Colon (tissue), 2 donors: ENCODE results near the gene PARP8.
"Not testable (repeated sequence)": the region's sequence is repeated elsewhere in the genome, so short reads cannot be mapped to it uniquely, and the experiment has no call there.

Experiments used
- FAIRE-seq: peaks from 2 replicates; lab custom pipeline; 2012; peaks lifted over from hg19 to GRCh38; lab: Jason Lieb, UNC
- donor health status: control.
- donor health status: control.

The PARP8 gene

GRCh38 chr5:50666261-50667022 lies at the start of gene PARP8:
TSS of gene PARP8 (plus strand) at chr5:50666637. CDS start at chr5:50667096, 459 bp downstream.
- no peak for FAIRE-seq

- no peak for FAIRE-seq
These were observed 42.8 kb upstream of the PARP8 start for GRCh38 chr5:50623666-50624065.

GRCh38 chr5:50634866-50635265 lies 31.6 kb upstream of the PARP8 start:
- FAIRE-seq = not testable (repeated sequence)

GRCh38 chr5:50637576-50637975 lies 28.9 kb upstream of the PARP8 start:
- FAIRE-seq = not testable (repeated sequence)

GRCh38 chr5:50646591-50646990 lies 19.8 kb upstream of the PARP8 start:
- FAIRE-seq = no peak

DNA sequence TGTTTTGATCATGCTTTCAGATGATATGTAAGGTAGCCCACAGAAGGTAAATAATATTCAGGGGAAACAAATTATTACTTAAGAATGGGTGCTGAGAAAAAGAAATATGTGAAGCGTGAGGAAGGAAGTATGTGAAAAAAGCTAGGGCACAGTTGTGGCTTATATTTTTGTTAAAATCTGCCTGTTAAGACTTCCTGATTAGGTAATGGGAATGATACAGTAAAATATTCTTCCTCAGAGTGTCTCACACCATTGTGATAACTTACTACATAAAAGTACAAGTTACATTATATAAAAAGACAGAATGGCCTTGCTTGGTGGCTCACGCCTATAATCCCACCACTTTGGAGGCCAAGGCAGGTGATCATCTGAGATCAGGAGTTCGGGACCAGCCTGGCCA lies 18.7 kb upstream of the PARP8 start:
- FAIRE-seq = no peak

DNA sequence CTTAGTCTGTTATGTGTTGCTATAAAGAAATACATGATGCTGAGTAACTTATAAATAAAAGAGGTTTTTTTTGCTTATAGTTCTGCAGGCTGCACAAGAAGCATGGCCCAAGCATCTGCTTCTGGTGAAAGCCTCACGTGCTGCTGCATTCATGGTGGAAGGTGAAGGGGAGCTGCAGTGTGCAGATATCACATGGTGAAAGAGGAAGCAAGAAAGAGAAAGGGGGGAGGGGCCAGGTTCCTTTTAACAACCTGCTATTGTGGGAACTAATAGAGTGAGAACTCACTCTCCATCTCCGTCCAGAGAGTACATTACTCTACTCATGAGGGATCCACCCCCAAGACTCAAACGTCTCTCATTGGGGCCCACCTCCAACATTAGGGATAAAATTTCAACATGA lies 12.5 kb upstream of the PARP8 start:
- FAIRE-seq = no peak

DNA sequence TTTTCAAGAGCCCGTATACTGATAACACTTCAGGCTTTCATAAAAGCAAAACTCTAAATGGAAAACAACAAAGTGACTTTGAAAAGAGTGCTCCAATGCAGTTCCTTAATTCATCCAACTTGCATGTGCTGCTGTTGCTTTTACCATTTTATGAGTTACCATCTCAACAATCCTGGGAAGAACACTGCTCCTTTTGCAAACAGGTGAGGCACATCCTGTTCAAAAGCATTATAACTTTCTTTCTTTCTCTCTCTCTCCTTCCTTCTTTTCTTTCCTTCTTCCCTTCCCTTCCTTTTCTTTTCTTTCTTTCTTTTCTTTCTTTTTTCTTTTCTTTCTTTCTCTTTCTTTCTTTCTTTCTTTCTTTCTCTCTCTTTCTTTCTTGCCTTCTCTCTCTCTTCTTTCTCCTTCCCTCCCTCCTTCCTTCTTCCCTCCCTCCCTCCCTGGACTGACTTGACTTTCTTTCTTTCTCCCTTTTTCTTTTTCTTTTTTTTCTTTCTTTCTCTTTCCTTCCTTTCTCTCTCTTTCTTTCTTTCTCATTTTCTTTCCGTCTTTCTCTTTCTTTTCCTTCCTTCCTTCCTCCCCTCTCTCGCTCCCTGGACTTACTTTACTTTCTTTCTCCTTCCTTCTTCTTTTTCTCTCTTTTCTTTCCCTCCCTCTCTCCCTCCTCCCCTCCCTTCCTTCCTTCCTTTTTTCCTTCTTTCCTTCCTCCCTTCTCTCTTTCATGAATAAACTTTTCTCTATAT lies 11.2 kb upstream of the PARP8 start:
- FAIRE-seq = no peak

GRCh38 chr5:50655810-50656205 lies 10.6 kb upstream of the PARP8 start:
- FAIRE-seq = no peak

DNA sequence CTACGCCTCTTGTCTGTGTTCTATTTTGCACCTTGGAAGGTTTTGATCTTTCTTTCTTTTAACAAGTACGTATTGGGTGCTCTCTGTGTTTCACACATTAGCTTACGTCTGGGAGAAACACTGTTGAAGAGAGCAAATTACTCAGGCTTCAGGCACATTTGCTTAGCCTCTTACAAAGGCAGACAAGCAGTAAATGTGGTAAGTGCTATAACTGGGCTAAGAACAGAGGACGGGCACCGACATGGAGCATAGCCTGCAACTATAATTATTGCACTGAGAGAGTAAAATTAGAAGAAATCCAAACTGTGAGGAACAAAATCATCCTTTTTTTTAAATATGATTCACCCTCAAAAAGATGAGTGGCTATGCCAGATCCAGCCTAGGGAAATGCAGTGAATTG lies 9.4 kb upstream of the PARP8 start:
- FAIRE-seq = no peak

- FAIRE-seq = no peak
These were observed 8.2 kb upstream of the PARP8 start for GRCh38 chr5:50658246-50658645.

DNA sequence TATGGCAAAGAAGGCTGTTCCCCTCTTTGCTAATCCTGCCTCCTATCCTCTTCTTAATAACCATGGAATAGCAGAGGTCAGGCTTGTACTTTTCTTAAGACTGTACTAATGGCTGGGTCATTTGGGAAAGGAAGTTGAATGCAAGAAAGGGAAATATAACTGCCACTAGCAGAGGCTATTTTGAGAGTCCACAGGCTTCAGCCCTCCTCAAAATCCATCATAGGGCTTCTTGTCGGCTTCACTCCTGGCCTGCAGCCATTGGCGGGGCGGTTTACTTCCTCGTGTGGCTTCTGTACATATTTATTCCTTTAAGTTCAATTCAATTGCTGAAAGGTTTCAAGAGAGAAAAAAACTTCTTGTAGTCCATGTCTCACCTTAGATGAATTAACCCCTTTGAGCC lies 2.8 kb upstream of the PARP8 start:
- no peak for FAIRE-seq

DNA sequence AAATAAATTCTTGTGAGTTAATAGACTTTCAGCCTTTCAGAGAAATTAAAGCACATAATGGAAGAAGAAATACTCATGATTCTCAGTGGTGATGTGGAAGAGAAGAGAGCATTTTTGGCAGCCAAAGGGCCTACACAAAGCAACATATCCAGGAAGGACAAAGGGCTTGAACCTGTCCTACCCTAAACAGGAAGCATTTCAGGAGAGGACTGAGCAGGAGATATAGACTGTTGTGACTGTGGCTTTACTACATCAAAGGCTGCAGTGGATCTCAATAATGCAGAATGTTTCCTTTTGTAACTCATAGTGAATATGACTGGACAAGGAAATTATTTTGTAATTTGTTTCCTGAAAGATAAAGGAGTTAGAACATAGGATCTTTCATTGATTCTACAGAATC lies 1.3 kb upstream of the PARP8 start:
- FAIRE-seq = no peak

DNA sequence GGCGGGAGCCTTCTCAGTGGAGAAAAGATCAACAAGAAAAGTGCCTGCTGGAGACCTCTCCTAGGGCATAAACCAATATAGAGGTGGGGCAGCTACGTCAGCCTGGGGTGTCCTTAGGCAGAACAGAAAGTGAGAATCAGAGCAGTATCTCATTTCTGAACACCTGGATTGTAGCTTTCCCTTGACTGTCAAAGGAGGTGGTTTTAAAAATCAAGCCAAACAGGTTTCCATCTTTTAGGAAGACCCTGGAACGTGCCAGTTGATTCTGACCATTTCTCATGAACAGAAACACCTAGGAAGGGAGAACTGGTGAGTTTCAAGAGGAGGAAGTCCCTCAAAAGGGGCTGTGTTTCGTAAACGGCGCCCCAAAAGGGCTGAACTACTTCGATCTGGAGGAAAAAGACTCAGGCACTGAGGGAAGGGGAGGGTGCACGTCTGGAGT lies 655 bp upstream of the PARP8 start:
- FAIRE-seq = not testable (repeated sequence)

DNA sequence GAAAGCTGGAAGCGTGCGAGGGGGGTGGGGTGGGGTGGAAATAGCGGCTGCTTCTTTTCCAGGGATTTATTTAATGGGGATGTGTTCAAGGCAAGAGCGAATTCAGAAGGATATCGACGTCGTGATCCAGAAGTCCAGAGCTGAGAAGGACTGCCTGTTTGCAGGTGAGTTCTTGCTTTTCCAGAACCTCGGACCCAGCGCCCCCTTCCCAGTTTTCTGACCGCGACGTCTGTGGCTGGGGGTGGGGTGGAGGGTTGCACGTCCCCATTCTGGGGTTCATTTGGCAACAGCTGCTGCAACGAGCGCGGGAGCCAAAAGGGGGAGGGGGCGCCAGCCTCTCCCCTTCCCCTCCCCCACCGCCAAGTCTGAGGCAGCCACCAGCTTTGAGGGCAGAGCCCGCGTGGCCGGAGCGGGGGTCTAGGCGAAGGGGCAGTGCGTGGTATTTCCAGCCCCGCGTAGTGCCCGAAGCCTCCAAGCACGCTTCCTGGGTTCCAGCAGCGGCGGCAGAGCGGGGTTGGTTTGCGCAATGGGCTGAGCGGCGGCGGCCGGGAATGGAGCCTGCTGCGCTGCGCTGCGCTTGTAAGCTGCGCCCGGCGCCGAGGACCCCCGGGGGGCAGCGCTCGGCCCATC lies 701 bp downstream of the PARP8 start:
- no peak for FAIRE-seq

DNA sequence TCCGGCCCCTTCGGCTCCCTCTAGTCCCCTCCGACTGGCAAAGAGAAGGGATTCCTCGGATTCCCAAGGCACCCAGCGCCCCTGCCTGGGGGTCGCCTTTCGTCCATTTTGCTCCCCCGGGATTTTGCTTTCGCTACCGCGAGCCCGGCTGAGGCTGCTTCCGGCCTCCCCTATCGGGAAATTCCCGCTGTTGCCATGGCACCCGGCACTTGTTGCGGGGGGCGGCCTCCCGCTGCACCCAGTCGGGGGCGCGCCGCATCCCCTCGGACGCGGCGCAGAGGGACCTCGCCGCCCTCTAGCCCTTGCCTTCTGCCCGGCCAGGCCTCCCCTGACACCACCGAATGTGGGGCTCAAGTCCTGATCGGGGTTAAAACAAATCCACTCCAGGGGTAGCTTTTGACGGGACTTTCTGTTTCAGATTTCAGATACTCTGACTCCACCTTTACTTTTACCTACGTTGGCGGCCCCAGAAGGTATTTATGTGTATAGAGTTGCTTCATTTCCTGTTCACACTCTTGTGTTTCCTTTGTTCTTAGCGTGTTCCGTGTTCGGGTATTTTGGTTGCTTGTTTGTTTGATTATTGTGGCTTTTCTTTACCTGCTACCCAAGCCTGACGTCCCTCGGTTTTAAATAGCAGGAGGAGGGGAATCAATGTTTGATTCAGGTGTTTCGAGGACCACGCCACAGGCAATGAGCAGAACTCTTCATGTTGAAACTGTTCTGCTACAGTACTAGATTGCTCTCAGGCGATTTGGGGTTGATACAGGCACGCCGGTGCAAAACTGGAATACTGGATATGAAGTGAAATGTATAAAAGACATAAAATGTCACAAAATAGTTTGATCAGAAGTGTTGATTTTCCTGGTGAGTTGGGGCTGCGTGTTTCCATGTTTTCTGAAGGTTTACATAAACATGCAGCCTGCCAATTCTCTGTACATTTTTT lies 1.5 kb downstream of the PARP8 start:
- FAIRE-seq = no peak

GRCh38 chr5:50668636-50669035 lies 2.2 kb downstream of the PARP8 start:
- peak; percentile 31 for FAIRE-seq

DNA sequence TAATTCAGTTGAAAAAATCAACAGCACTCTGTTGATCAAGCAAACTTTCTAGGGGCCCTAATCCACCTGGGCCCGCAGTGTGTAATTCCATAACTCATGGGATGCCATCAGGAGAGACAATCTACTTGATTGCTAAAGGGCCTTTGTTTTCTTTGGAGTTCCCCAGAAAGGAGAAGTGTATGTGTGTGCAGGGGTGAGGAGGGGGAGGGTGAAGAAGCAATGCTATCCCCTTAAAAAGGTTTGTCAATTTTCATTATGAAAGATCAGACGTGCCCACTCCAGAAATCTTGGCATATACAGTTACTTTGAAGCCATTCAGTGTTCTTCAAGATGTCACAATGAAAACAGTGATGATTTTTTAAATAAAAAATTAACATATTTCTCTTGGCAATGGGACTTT lies 6.2 kb downstream of the PARP8 start:
- no peak for FAIRE-seq

DNA sequence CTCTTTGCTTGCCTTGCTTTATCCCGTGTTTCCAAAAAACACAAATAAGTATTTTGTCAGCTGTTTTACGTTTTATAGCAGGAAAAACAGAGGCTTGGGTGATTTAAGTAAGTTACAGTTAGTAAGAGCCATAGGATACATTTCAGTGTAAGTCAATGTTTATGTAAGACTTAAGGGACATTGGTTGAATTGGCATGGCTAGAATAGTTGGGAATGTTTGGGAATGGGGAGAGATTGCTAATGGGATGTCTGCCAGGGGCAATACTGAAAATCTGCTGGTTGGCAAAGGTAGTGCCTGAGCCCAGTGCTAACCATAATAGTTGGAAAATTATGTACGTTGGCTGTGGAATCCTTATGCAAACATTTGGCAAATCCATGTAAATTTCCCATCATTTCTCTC lies 7.0 kb downstream of the PARP8 start:
- FAIRE-seq = not testable (repeated sequence)

DNA sequence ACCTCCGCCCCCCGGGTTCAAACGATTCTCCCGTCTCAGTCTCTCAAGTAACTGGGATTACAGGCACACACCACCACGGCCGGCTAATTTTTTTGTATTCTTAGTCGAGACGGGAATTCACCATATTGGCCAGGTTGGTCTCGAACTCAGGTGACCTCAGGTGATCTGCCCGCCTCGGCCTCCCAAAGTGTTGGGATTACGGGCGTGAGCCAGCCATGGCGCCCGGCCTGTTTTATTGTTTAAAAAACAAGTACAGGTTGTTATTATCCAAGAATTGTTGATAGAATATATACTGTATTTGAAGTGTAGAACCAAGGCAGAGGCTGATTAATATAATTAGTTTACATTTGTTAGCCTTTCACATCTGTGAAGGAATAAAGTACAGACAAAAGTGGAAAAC lies 8.9 kb downstream of the PARP8 start:
- FAIRE-seq = no peak

- not testable (repeated sequence) for FAIRE-seq
These were observed 13.1 kb downstream of the PARP8 start for GRCh38 chr5:50679554-50679953.

- FAIRE-seq = no peak
These were observed 18.3 kb downstream of the PARP8 start for GRCh38 chr5:50684721-50685120.
